ENCODE results near the gene B3GALT2.

Gene B3GALT2

GRCh38 chr1:193181985-193182384, 4.4 kb downstream of the B3GALT2 start:
- DNase-seq (ENCODE audit: low read depth), result no peak

GRCh38 chr1:193181536-193181935, 4.9 kb downstream of the B3GALT2 start:
- DNase-seq (ENCODE audit: low read depth), result no peak

DNA sequence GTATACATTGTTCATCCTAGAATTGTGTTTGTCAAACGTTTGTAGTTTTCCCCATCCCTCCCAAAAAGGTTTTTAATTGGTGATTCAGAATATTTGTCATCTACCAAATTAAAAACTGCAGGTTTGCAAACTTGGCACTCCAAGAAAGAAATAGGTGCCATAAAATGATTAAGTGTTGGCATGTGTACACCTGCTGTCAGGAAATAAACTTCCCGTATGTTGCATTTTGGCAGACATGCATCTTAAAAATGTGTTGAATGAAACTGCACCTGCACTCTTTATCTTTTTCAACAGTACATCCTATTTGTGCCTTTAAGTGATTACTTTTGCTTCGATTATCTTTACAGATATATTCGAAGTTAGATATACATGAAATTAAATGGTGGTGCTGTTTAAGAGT, 7.3 kb downstream of the B3GALT2 start:
- no peak for DNase-seq (ENCODE audit: low read depth)

- DNase-seq (ENCODE audit: low read depth), result no peak
Measured at GRCh38 chr1:193176788-193177187, 9.6 kb downstream of the B3GALT2 start.

GRCh38 chr1:193176113-193176512, 10.3 kb downstream of the B3GALT2 start:
- DNase-seq (ENCODE audit: low read depth), result no peak

DNA sequence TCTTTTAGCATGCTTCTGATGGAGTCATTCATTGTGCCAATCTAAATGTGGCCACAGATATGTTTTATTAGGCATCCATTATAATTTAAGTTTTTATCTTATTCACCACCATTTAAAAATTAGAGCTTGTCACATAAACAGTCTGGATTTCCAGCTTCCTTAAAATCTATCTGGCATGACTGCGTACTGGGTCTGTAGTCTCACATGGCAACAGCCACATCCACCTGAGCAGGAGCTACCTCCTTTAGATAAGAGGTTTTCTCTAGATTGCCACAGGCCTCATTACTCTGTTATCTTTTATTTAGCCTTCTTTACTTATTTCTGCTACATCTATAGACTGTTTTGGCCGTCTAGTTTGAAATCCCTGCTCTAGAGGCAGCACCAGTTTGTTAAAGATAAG, 29.1 kb downstream of the B3GALT2 start:
- no peak for DNase-seq (ENCODE audit: low read depth)

DNA sequence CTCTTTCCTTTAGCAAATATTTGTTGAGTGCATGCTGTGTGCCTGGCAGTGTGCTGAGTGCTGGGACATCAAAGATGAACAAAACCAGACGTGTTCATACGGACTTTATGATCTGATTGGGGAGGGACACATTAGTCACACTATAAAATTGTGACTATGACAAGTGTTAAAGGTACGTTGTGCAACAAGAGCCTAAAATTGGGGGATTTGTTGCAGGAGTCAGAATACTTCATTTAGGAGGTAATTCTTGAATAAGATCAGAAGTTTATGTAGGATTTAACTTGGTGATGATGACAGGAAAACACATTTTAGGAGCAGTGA, 29.6 kb downstream of the B3GALT2 start:
- DNase-seq (ENCODE audit: low read depth), result no peak

DNA sequence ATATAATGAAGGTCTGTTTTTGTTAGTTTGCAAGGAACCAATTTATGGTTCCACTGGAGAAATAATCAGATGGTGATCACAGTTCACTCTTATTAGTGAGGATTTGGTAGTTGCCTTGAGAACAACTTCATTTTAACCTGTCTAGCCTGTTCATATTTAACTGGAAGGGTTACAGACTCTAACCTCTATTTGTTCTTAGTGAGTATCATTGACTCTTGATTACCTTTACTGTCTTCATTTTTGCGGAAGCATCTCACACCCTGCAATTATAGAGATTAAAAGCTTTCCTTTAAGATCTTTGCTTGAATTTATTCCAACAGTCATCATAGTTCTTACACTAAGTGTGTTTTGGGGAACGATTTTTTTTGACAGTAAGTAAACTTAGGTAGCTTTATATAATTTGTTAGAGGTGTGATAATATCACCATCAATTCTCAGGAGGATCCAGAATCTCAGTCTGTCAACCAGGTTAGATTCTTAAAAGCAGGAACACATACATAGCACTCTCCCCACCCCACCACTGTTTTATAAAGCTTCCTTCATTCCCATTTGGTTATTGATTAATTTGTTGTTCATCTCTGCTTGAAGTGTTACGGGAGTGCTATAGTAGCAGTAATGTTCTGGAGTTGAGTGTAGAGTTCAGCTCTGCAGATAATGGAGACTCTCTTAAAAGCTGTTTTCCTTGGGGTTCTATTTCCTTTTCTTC, 30.1 kb downstream of the B3GALT2 start:
- DNase-seq (ENCODE audit: low read depth), result no peak

DNA sequence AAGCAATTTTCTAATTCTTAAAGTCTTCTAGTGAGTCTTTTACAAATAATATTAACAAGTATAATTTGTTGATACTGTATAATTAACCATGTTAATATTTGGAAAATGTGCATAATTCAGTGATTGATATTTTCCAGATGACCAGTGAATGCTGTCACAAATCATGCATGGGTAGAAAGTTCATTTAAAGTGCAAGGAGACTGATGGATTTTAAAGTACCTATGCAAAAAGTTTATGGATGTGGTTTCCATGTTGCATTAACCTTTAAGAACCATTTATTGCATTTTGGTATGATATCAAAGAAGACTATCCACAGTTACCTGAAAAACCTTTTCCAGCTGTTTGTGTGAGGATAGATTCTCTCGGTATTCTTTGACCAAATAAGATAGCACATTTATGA, 41.4 kb downstream of the B3GALT2 start:
- DNase-seq (ENCODE audit: low read depth), result no peak

GRCh38 chr1:193144361-193144938, 42.0 kb downstream of the B3GALT2 start:
- DNase-seq (ENCODE audit: low read depth), result no peak

DNA sequence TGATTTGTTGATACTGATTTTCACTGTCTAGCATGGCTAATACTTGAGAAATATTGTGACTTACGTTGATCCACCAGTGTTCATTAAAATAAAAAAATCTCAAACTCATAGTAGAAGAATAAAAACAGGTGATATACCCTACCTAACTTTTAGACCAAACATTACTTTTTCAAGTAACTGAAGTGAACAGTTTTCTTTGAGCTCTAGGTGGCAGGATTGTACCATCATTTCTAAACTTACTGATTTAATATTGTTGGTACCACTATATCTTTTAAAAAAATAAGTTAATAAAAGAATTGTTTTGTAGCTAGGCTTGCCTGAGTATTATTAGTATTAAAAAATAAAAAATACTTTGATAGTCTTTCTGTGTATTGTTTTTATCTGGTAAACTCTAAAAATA, 43.1 kb downstream of the B3GALT2 start:
- DNase-seq (ENCODE audit: low read depth), result no peak

DNA sequence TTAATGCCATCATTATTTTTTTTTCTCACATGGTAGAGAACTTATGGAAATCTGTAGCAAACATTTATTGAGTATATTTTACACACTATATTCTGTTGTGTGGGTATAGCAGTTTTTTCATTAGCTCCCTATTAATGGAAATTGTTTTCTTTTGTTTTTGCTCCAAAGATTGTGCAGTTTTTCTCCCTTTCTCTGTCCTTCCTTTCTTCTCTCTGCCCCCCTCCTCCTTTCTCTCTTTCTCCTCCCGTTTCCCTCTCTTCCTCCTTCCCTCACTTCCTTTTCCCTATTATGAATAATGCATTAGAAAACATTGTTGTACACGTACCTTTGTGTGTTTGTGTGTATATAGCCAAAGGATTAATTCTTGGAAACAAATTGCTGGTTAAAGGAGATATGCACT, 44.0 kb downstream of the B3GALT2 start:
- DNase-seq (ENCODE audit: low read depth), result no peak

DNA sequence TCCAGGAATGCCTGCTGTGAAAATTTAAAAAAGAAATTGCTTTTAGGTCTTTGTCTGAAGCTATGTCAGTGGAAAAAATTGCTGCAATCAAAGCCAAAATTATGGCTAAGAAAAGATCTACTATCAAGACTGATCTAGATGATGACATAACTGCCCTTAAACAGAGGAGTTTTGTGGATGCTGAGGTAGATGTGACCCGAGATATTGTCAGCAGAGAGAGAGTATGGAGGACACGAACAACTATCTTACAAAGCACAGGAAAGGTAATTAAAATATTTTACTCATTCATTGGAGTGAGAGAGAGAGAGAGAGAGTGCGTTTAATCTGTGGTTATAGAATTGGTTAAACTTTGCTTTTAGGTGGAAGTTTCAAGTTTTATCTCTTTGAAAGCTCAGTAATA, 44.6 kb downstream of the B3GALT2 start:
- no peak for DNase-seq (ENCODE audit: low read depth)

GRCh38 chr1:193140254-193140653, 46.2 kb downstream of the B3GALT2 start:
- no peak for DNase-seq (ENCODE audit: low read depth)

DNA sequence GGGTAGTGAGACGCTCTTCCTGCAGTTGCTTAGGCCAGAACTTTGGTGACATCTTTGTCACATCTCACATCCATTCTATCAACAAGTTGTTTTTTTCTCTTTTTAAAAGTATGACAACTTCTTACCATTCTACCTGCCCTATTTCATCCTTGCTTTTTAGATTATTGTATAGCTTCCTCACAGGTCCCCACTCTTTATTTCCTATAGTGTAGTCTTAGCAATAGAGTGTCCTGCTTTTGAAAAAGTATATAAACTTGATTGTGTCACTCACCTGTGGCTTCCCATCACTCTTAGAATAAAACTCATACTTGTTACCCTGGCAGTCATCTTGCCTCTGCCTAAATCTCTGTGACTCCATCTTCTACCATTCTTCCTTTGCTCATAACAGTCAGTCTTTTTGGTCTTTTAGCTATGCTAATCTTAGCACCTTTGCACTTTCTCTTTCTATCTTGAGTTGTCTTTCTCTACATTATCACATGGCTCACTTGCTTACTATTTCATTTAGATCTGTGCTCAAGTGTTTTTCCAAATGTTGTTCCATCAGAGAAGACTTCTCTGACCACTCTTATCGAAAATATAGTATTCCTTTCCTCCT, 55.0 kb downstream of the B3GALT2 start:
- DNase-seq (ENCODE audit: low read depth), result no peak

Measured in activated gamma-delta T cell treated with anti-CD3 and anti-CD28 coated beads, Interleukin-2, amount 50 U/mL, for 16 hours (primary cell).